ENCODE results near the gene ZNF391.
A peak's percentile ranks its signal among the peaks of the same experiment; 100 is the strongest.
"Not testable (repeated sequence)": the region's sequence is repeated elsewhere in the genome, so short reads cannot be mapped to it uniquely, and the experiment has no call there.

Gene ZNF391

GRCh38 chr6:27374824-27375612 is 13.5 kb upstream of the ZNF391 start:
- peak overlapping the region; percentile 40 for H3K4me3 ChIP-seq (ENCODE audit: low read depth, low read length)
- TF ChIP-seq CTCF (IDR thresholded peaks at IDR 0.05; ENCODE audit: low read depth, low read length) = no peak

GRCh38 chr6:27375613-27376079 is 12.9 kb upstream of the ZNF391 start:
- peak overlapping the region; percentile 40 for H3K4me3 ChIP-seq (ENCODE audit: low read depth, low read length)
- no peak for TF ChIP-seq CTCF (IDR thresholded peaks at IDR 0.05; ENCODE audit: low read depth, low read length)

GRCh38 chr6:27378406-27378805 is 10.2 kb upstream of the ZNF391 start:
- H3K4me3 ChIP-seq (ENCODE audit: low read depth, low read length) = not testable (repeated sequence)

- H3K4me3 ChIP-seq (ENCODE audit: low read depth, low read length) = not testable (repeated sequence)
Observed at GRCh38 chr6:27381001-27381400, 7.6 kb upstream of the ZNF391 start.

GRCh38 chr6:27383011-27383410 is 5.5 kb upstream of the ZNF391 start:
- H3K4me3 ChIP-seq (ENCODE audit: low read depth, low read length) = no peak overlapping the region
- no peak for TF ChIP-seq CTCF (IDR thresholded peaks at IDR 0.05; ENCODE audit: low read depth, low read length)

GRCh38 chr6:27383481-27383880 is 5.1 kb upstream of the ZNF391 start:
- H3K4me3 ChIP-seq (ENCODE audit: low read depth, low read length) = no peak overlapping the region
- no peak for TF ChIP-seq CTCF (IDR thresholded peaks at IDR 0.05; ENCODE audit: low read depth, low read length)

- H3K4me3 ChIP-seq (ENCODE audit: low read depth, low read length) = no peak overlapping the region
- TF ChIP-seq CTCF (IDR thresholded peaks at IDR 0.05; ENCODE audit: low read depth, low read length) = no peak
Observed at GRCh38 chr6:27392623-27393022, 4.1 kb downstream of the ZNF391 start.

- no peak overlapping the region for H3K4me3 ChIP-seq (ENCODE audit: low read depth, low read length)
- TF ChIP-seq CTCF (IDR thresholded peaks at IDR 0.05; ENCODE audit: low read depth, low read length) = no peak
Observed at GRCh38 chr6:27394073-27394472, 5.5 kb downstream of the ZNF391 start.
